Measurements from ENCODE around the gene OR10G7. TPM values are rescaled to one million over a fixed set of nuclear protein-coding genes. Genes with fewer than 3 reads are reported as not detected.

Gene OR10G7
- total and polyA plus RNA-seq, 12 donors: not detected

GRCh38 chr11:124012697-124013096 lies 28.4 kb downstream of the OR10G7 start, which contains the start of gene OR10G4:
OR10G4 (plus strand) TSS chr11:124012997; CDS start chr11:124015575, 2,578 bp downstream.
- H3K9me3 ChIP-seq (replicated peaks in 1 of 3): no peaks in the 10 kb centered on the region
- no peak within 1 kb of the TSS for H3K4me3 ChIP-seq
- intact Hi-C loops (cut with DNase I): no loop called here
- no peak within 1 kb of the TSS for H3K27ac ChIP-seq
- 61 to 78% (median 68%) methylated on average over 2 of the region's 2 CpGs for WGBS, 4 donors
- DNase-seq: no peak
- no peaks in the 10 kb centered on the region for H3K4me1 ChIP-seq (replicated peaks in 1 of 2)
- TF ChIP-seq POLR2A (IDR thresholded peaks at IDR 0.05): no peak
- TF ChIP-seq CTCF (IDR thresholded peaks at IDR 0.05): no peak
- no peaks in the 10 kb centered on the region for H3K36me3 ChIP-seq (replicated peaks in 1 of 2)
- no peaks in the 10 kb centered on the region for H3K27me3 ChIP-seq

GRCh38 chr11:123995119-123995518 lies 46.0 kb downstream of the OR10G7 start, which contains the start of gene OR10G6:
OR10G6 (minus strand) TSS chr11:123995161; CDS start chr11:123995161, 0 bp downstream.
- Histone ChIP-seq H3K27me3 (no peaks in the 10 kb centered on the region), H3K4me3 (no peak within 1 kb of the TSS), H3K36me3 (replicated peaks in 1 of 2) (no peaks in the 10 kb centered on the region), H3K4me1 (replicated peaks in 1 of 2) (no peaks in the 10 kb centered on the region), H3K9me3 (replicated peaks in 1 of 3) (no peaks in the 10 kb centered on the region), H3K27ac (no peak within 1 kb of the TSS)
- intact Hi-C loops (cut with DNase I): no loop called here
- no peak for TF ChIP-seq POLR2A (IDR thresholded peaks at IDR 0.05)
- TF ChIP-seq CTCF (IDR thresholded peaks at IDR 0.05): no peak
- DNase-seq: no peak
- 45 to 69% (median 58%) methylated on average over 1 of the region's 1 CpG for WGBS, 4 donors

Other genes starting within 250 kb of the OR10G7 start
- gene OR6M1, start 235.0 kb downstream of the OR10G7 start, total RNA-seq: not detected
- gene OR6M1, start 235.0 kb downstream of the OR10G7 start, polyA plus RNA-seq: not detected
- not detected for gene TMEM225, start 155.7 kb downstream of the OR10G7 start, total RNA-seq
- not detected for gene TMEM225, start 155.7 kb downstream of the OR10G7 start, polyA plus RNA-seq
- under 1 TPM in 1 of 9 donors, not detected in 8; 0.11 TPM for gene OR8D4, start 139.2 kb downstream of the OR10G7 start, total RNA-seq
- gene OR8D4, start 139.2 kb downstream of the OR10G7 start, polyA plus RNA-seq: not detected
- gene OR4D5, start 101.7 kb downstream of the OR10G7 start, total RNA-seq: under 1 TPM in 1 of 9 donors, not detected in 8; 0.22 TPM
- gene OR4D5, start 101.7 kb downstream of the OR10G7 start, polyA plus RNA-seq: not detected
- gene OR6T1, start 97.5 kb downstream of the OR10G7 start, total RNA-seq: not detected
- not detected for gene OR6T1, start 97.5 kb downstream of the OR10G7 start, polyA plus RNA-seq
- not detected for gene OR10S1, start 63.5 kb downstream of the OR10G7 start, total RNA-seq
- gene OR10S1, start 63.5 kb downstream of the OR10G7 start, polyA plus RNA-seq: not detected
- not detected for gene OR10G6, start 46.2 kb downstream of the OR10G7 start, total RNA-seq
- gene OR10G6, start 46.2 kb downstream of the OR10G7 start, polyA plus RNA-seq: not detected
- under 1 TPM in 1 of 9 donors, not detected in 8; 0.06 TPM for gene OR10G4, start 28.3 kb downstream of the OR10G7 start, total RNA-seq
- not detected for gene OR10G4, start 28.3 kb downstream of the OR10G7 start, polyA plus RNA-seq
- not detected for gene OR10G9, start 18.3 kb downstream of the OR10G7 start, total RNA-seq
- not detected for gene OR10G9, start 18.3 kb downstream of the OR10G7 start, polyA plus RNA-seq
- gene OR10G8, start 14.5 kb downstream of the OR10G7 start, total RNA-seq: not detected
- not detected for gene OR10G8, start 14.5 kb downstream of the OR10G7 start, polyA plus RNA-seq
- 10 to 100 TPM; 22.1 to 81.3 (median 39.9) TPM for gene VWA5A, start 74.1 kb upstream of the OR10G7 start, total RNA-seq
- gene VWA5A, start 74.1 kb upstream of the OR10G7 start, polyA plus RNA-seq: 10 to 100 TPM; 16.5 to 50.5 (median 26.4) TPM
- not detected for gene OR10D3, start 142.0 kb upstream of the OR10G7 start, total RNA-seq
- not detected for gene OR10D3, start 142.0 kb upstream of the OR10G7 start, polyA plus RNA-seq
- not detected for gene OR8G1, start 199.8 kb upstream of the OR10G7 start, total RNA-seq
- gene OR8G1, start 199.8 kb upstream of the OR10G7 start, polyA plus RNA-seq: not detected
- gene OR8G5, start 215.1 kb upstream of the OR10G7 start, total RNA-seq: not detected
- not detected for gene OR8G5, start 215.1 kb upstream of the OR10G7 start, polyA plus RNA-seq